Heart left ventricle (tissue), 16 donors: ENCODE results near the gene SETBP1. TPM values are rescaled to one million over a fixed set of nuclear protein-coding genes. Genes with fewer than 3 reads are reported as not detected.

Experiments
- ATAC-seq, 4 donors: fragments of 200-7000 bp; cut with Tn5 transposase; one replicate each; pipeline ENCODE4 v1.9.1; 2020 to 2022; ENCODE audit warnings: moderate library complexity in 4 of 4, mild to moderate bottlenecking in 3 of 4, moderate number of reproducible peaks in 1 of 4
- DNase-seq, 5 donors: peaks; one replicate each; pipeline ENCODE4 v3.0.0-alpha.2; 2020
- H3K27ac ChIP-seq, 12 donors: fragments of 200-600 bp; sonication (generic) in 4 of 12; one replicate each; pipeline versions ENCODE4 v1.5.0 to v1.8.0; 2016 to 2022; ENCODE audit warnings: mild to moderate bottlenecking in 2 of 12
- H3K27me3 ChIP-seq, 9 donors: fragments of 200-600 bp; sonication (generic) in 2 of 9; one replicate each; pipeline versions ENCODE4 v1.5.1 to v1.8.0; 2016 to 2022; ENCODE audit warnings: mild to moderate bottlenecking in 3 of 9
- H3K36me3 ChIP-seq, 9 donors: fragments of 200-600 bp; sonication (generic) in 2 of 9; one replicate each; pipeline versions ENCODE4 v1.5.0 to v1.8.0; 2018 to 2022; ENCODE audit warnings: mild to moderate bottlenecking in 2 of 9
- H3K4me1 ChIP-seq, 12 donors: fragments of 200-600 bp; sonication (generic) in 4 of 12; one replicate each; pipeline versions ENCODE4 v1.5.0 to v1.8.0; 2016 to 2022; ENCODE audit warnings: mild to moderate bottlenecking in 3 of 12
- H3K4me3 ChIP-seq, 12 donors: fragments of 200-600 bp; sonication (generic) in 4 of 12; one replicate each; pipeline versions ENCODE4 v1.5.0 to v1.8.0; 2017 to 2022; ENCODE audit warnings: mild to moderate bottlenecking in 9 of 12, moderate library complexity in 4 of 12
- H3K9me3 ChIP-seq, 12 donors: fragments of 200-600 bp; sonication (generic) in 4 of 12; one replicate each; pipeline versions ENCODE4 v1.5.0 to v1.8.0; 2016 to 2022; ENCODE audit warnings: mild to moderate bottlenecking in 1 of 12
- CTCF ChIP-seq, 12 donors: fragments of 200-600 bp; sonication (generic) in 4 of 12; IDR thresholded peaks; one replicate each; pipeline versions ENCODE4 v1.5.0 to v1.8.0; 2018 to 2022; ENCODE audit warnings: antibody characterized with exemption in 12 of 12, mild to moderate bottlenecking in 5 of 12
- POLR2A ChIP-seq, 2 donors: fragments of 450-650 bp; IDR thresholded peaks; one replicate each; pipeline ENCODE4 v1.6.1; 2017; ENCODE audit warnings: antibody characterized with exemption in 2 of 2, mild to moderate bottlenecking in 2 of 2, moderate library complexity in 2 of 2
- WGBS, 4 donors: extraction: QIAGEN DNeasy Blood & Tissue Kit in 2 of 4; methylation state at CpG; one replicate each; pipeline versions ENCODE4 v1.1.5 to v1.1.7; 2013 to 2018; 5-methylcytosine and 5-hydroxymethylcytosine counted together
- intact Hi-C, 10 donors: fragments of 100-400 bp; cut with DNase I; formaldehyde crosslinking; loops; one replicate each; pipeline versions ENCODE4 v1.11.1 to v1.14.2; 2022
- polyA plus RNA-seq, 2 donors: library from polyadenylated mRNA; stranded (reverse); fragments of 200-250 nt; gene quantifications; one replicate each; pipeline ENCODE4 v1.2.3, GENCODE V29; 2013
- total RNA-seq, 9 donors: library from RNA; depleted of rRNA in 2 of 9; stranded (reverse); fragments of >200 nt in 2 of 9; fragmentation: NEBNext Ultra II Directional in 3 of 9; extraction: Animal tissue kit (Norgen Biotek cat#: 25700) in 3 of 9; gene quantifications; one replicate each; pipeline versions ENCODE4 v1.1.0 to v1.2.4, GENCODE V29; 2016 to 2023
- donor health status: ischemic (EF 13 %, LVEDD 7.1; RV severe dilation, severe dysfunction).
- donor health status: healthy with polysubstance abuse.
- donor health status: DM: no; HTN: yes; CAD: no.
- donor health status: DM: no; HTN: no; CAD: no.
- donor health status: ischemic (EF 25% LVEDD 6.9; RV normal size, moderate dysfunction).
- donor health status: ischemic (EF 25% LVEDD 5.7; RV mildly dilated, moderate dysfunction).
- donor health status: healthy.
- donor health status: DM: yes; HTN: yes; CAD: no.
- donor health status: ischemic (EF 35%, LVEDD 5.7; RV mildly dilated, moderate dysfunction).
- donor health status: nonischemic (EF 11% LVEDD 7.7; RV severe dilation, severe dysfunction).
- donor health status: DM: yes; HTN: yes; CAD: no.
- donor health status: PGD.
- donor health status: ischemic (EF 29% LVEDD 5.4; RV normal size, mild dysfunction).
- donor health status: nonischemic (EF 23%, LVEDD 6.1; RV moderate dilation, normal function).

Gene SETBP1
- total and polyA plus RNA-seq, 11 donors, result 1.2 to 10.6 (median 5.5) TPM

- ATAC-seq (no peak), DNase-seq (no peak)
- no peaks in the 10 kb centered on the region for H3K36me3 ChIP-seq
- 94 to 98% (median 95%) methylated on average over 2 of the region's 2 CpGs for WGBS, 4 donors
- peaks cover 0 to 29% (median 8%) of the 10 kb centered on the region in 12 donors for H3K4me1 ChIP-seq
- H3K9me3 ChIP-seq, result no peaks in the 10 kb centered on the region
- intact Hi-C loops, result no loop called here
- H3K27ac ChIP-seq, result no peak overlapping the region
- TF ChIP-seq CTCF (IDR thresholded peaks at IDR 0.05) (no peak), POLR2A (IDR thresholded peaks at IDR 0.05) (no peak)
- no peak overlapping the region for H3K4me3 ChIP-seq
- no peaks in the 10 kb centered on the region for H3K27me3 ChIP-seq
Observed at GRCh38 chr18:44942073-44942472, 261.4 kb downstream of the SETBP1 start.

GRCh38 chr18:44943311-44943881, 262.7 kb downstream of the SETBP1 start:
- ATAC-seq (no peak), DNase-seq (peak in 1 of 5 donors; percentile 35)
- H3K4me1 ChIP-seq, result peaks cover 0 to 20% (median 1%) of the 10 kb centered on the region in 12 donors
- no peaks in the 10 kb centered on the region for H3K36me3 ChIP-seq
- no peak for TF ChIP-seq CTCF (IDR thresholded peaks at IDR 0.05)
- TF ChIP-seq POLR2A (IDR thresholded peaks at IDR 0.05), result no peak
- H3K27me3 ChIP-seq, result no peaks in the 10 kb centered on the region
- H3K27ac ChIP-seq, result no peak overlapping the region
- no peaks in the 10 kb centered on the region for H3K9me3 ChIP-seq
- no peak overlapping the region for H3K4me3 ChIP-seq
- 86 to 93% (median 88%) methylated on average over 2 of the region's 2 CpGs for WGBS, 4 donors
- intact Hi-C loops, result no loop called here

DNA sequence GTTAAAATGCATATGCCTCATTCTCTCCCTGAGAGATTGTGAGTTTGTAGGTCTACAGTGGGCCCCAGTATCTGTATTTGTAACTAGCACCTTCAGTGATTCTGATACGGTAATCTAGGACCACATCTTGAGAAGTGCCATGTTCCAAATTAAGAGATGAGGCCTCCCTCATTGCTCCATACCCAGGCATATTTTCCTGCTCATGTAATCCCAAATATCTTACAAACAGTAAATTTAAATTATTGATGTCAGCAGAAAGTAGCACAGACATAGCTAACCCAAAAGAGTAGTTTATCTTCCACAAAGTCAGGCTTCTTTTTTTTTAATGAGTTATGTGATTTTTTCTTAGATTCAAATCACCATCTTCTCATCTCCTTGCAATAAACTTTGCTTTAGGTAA, 263.8 kb downstream of the SETBP1 start:
- Histone ChIP-seq H3K9me3 (no peaks in the 10 kb centered on the region), H3K27ac (no peak overlapping the region), H3K4me3 (no peak overlapping the region), H3K4me1 (peaks cover 0 to 18% (median 0%) of the 10 kb centered on the region in 12 donors), H3K27me3 (no peaks in the 10 kb centered on the region), H3K36me3 (no peaks in the 10 kb centered on the region)
- no peak for ATAC-seq
- WGBS, 4 donors, result 96 to 100% (median 97%) methylated on average over 1 of the region's 1 CpG
- TF ChIP-seq POLR2A (IDR thresholded peaks at IDR 0.05) (no peak), CTCF (IDR thresholded peaks at IDR 0.05) (no peak)
- DNase-seq, result no peak
- intact Hi-C loops, result no loop called here

DNA sequence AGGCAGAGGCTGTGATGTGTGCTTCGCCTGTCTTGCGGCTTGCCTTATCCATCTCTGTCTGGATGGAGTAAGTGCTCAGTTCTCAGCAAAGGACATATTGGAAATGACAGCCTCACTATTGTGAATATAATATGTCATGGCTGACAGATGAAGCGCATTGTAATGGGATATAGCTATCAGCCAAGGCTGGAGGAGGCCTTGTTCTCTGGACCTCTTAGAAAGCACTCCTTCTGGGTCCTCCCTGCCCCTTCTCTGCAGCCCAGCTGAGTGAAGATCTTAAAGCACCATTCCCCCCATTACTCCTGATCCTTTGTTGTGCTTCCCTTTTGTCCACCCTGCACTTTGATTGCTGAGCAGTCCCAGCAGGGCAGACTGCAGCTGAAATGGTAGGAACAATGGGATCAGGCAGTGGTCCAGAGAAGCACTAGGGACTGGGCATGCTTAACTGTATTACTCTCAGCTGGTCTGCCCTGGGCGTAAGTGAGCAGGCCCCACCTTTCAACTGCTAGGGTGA, 265.3 kb downstream of the SETBP1 start:
- Histone ChIP-seq H3K9me3 (no peaks in the 10 kb centered on the region), H3K36me3 (peaks cover 0 to 11% (median 3%) of the 10 kb centered on the region in 9 donors), H3K4me1 (peaks cover 0 to 18% (median 0%) of the 10 kb centered on the region in 12 donors), H3K27me3 (no peaks in the 10 kb centered on the region), H3K27ac (no peak overlapping the region), H3K4me3 (no peak overlapping the region)
- intact Hi-C loops, result no loop called here
- DNase-seq (no peak), ATAC-seq (no peak)
- no peak for TF ChIP-seq CTCF (IDR thresholded peaks at IDR 0.05)
- no peak for TF ChIP-seq POLR2A (IDR thresholded peaks at IDR 0.05)
- 76 to 87% (median 84%) methylated on average over 4 of the region's 4 CpGs for whole genome bisulfite sequencing, 4 donors
